Type B pancreatic cell (in vitro differentiated cells): ENCODE results near the gene UPK3BL1. TPM values are rescaled to one million over a fixed set of nuclear protein-coding genes. Genes with fewer than 3 reads are reported as not detected.
"Not testable (repeated sequence)": the region's sequence is repeated elsewhere in the genome, so short reads cannot be mapped to it uniquely, and the experiment has no call there.

ENCODE experiments used
- DNase-seq: peaks from one replicate; pipeline ENCODE4 v3.0.0; 2021; ENCODE audit warnings: mixed read lengths; ENCODE audit not compliant: unreplicated experiment; ENCODE audit errors: extremely low spot score
- H3K27ac Mint-ChIP-seq: 2 replicates; pipeline ENCODE4 v1.8.0; 2021; ENCODE audit warnings: mild to moderate bottlenecking, mixed read lengths
- H3K27me3 Mint-ChIP-seq: 2 replicates; pipeline ENCODE4 v1.8.0; 2021; ENCODE audit warnings: mixed read lengths
- H3K36me3 Mint-ChIP-seq: 2 replicates; pipeline ENCODE4 v1.8.0; 2021; ENCODE audit warnings: mixed read lengths
- H3K4me1 Mint-ChIP-seq: one replicate; pipeline ENCODE4 v1.8.0; 2021; ENCODE audit warnings: mixed read lengths; ENCODE audit not compliant: unreplicated experiment
- H3K4me3 Mint-ChIP-seq: 2 replicates; pipeline ENCODE4 v1.8.0; 2021; ENCODE audit warnings: mild to moderate bottlenecking, mixed read lengths
- H3K9me3 Mint-ChIP-seq: 2 replicates; pipeline ENCODE4 v1.8.0; 2021; ENCODE audit warnings: mixed read lengths
- long read RNA-seq: library from polyadenylated mRNA; unstranded; transcript quantifications from one replicate; pipeline ENCODE4 v2.0.0, GENCODE V29; 2020
- total RNA-seq: library from RNA; stranded (reverse); gene quantifications from 2 replicates; pipeline ENCODE4 v1.2.1, GENCODE V29; 2021; ENCODE audit warnings: low replicate concordance

Gene UPK3BL1
- 53.3 and 77.1 TPM in 2 replicates for total RNA-seq
- long read RNA-seq, transcript UPK3BL1-201 (6 exons, 1,342 nt) = major isoform, 211 of 218 reads
- long read RNA-seq, partial matches to known transcripts = 1 of 218 reads
- long read RNA-seq, other reads (novel, unspliced or antisense) = 6 of 218 reads

GRCh38 chr7:102642691-102643090, at the start of gene UPK3BL1:
Gene UPK3BL1, minus strand, starts transcription at chr7:102642791. Its CDS starts 50 bp downstream, at chr7:102642741.
- not testable (repeated sequence) for H3K27me3 Mint-ChIP-seq, H3K36me3 Mint-ChIP-seq, H3K27ac Mint-ChIP-seq, H3K9me3 Mint-ChIP-seq, H3K4me1 Mint-ChIP-seq, DNase-seq, H3K4me3 Mint-ChIP-seq

GRCh38 chr7:102690602-102691001, 48.0 kb upstream of the UPK3BL1 start:
- not testable (repeated sequence) for H3K9me3 Mint-ChIP-seq, H3K4me3 Mint-ChIP-seq, DNase-seq, H3K27ac Mint-ChIP-seq, H3K4me1 Mint-ChIP-seq, H3K36me3 Mint-ChIP-seq
- peaks cover 27% of the 10 kb centered on the region for H3K27me3 Mint-ChIP-seq

- peaks cover 25% of the 10 kb centered on the region for H3K27me3 Mint-ChIP-seq
- H3K36me3 Mint-ChIP-seq, H3K4me1 Mint-ChIP-seq, DNase-seq, H3K4me3 Mint-ChIP-seq, H3K9me3 Mint-ChIP-seq, H3K27ac Mint-ChIP-seq: not testable (repeated sequence)
Observed at GRCh38 chr7:102689436-102690282, 47.1 kb upstream of the UPK3BL1 start.

- not testable (repeated sequence) for H3K27ac Mint-ChIP-seq, H3K9me3 Mint-ChIP-seq, DNase-seq, H3K36me3 Mint-ChIP-seq, H3K4me1 Mint-ChIP-seq, H3K4me3 Mint-ChIP-seq
- H3K27me3 Mint-ChIP-seq = peaks cover 19% of the 10 kb centered on the region
Observed at GRCh38 chr7:102688299-102689036, 45.9 kb upstream of the UPK3BL1 start.

GRCh38 chr7:102682560-102682959, 40.0 kb upstream of the UPK3BL1 start:
- not testable (repeated sequence) for DNase-seq, H3K27me3 Mint-ChIP-seq, H3K4me1 Mint-ChIP-seq, H3K4me3 Mint-ChIP-seq, H3K36me3 Mint-ChIP-seq, H3K9me3 Mint-ChIP-seq, H3K27ac Mint-ChIP-seq

GRCh38 chr7:102680780-102681179, 38.2 kb upstream of the UPK3BL1 start:
- DNase-seq, H3K4me1 Mint-ChIP-seq, H3K4me3 Mint-ChIP-seq, H3K9me3 Mint-ChIP-seq, H3K36me3 Mint-ChIP-seq, H3K27me3 Mint-ChIP-seq, H3K27ac Mint-ChIP-seq: not testable (repeated sequence)

- H3K36me3 Mint-ChIP-seq, DNase-seq, H3K4me1 Mint-ChIP-seq, H3K9me3 Mint-ChIP-seq, H3K4me3 Mint-ChIP-seq, H3K27ac Mint-ChIP-seq, H3K27me3 Mint-ChIP-seq: not testable (repeated sequence)
Observed at GRCh38 chr7:102675545-102675944, 33.0 kb upstream of the UPK3BL1 start.

GRCh38 chr7:102673447-102674067, 31.0 kb upstream of the UPK3BL1 start:
- not testable (repeated sequence) for H3K4me1 Mint-ChIP-seq, H3K4me3 Mint-ChIP-seq, DNase-seq, H3K27ac Mint-ChIP-seq, H3K27me3 Mint-ChIP-seq, H3K9me3 Mint-ChIP-seq, H3K36me3 Mint-ChIP-seq

GRCh38 chr7:102671956-102672307, 29.3 kb upstream of the UPK3BL1 start:
- H3K9me3 Mint-ChIP-seq, DNase-seq, H3K4me1 Mint-ChIP-seq, H3K4me3 Mint-ChIP-seq, H3K27ac Mint-ChIP-seq, H3K36me3 Mint-ChIP-seq, H3K27me3 Mint-ChIP-seq: not testable (repeated sequence)
